Measurements from ENCODE around the gene MIA3. TPM values are rescaled to one million over a fixed set of nuclear protein-coding genes. Genes with fewer than 3 reads are reported as not detected.

Gene MIA3
- total and polyA plus RNA-seq, 2 donors from 2014 or later, result 19.1 to 51.5 TPM

DNA sequence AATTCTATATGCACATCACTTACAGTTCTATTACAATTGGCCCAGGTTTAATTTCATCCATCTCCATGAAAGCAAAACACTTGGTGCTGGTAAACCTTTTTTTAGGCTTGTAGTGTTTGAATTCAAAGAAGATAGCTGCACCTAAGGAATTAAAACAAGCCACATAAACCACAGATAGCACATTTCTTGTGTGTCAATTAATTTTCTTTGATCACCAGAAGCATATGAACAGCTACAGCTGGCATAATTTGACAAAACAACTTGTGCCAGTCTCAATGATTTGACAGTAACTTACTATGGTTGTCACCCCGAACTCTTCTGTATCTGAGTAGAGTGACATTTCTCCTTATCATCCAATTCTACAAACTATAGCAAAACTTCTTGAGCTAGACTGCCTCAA is 52.2 kb downstream of the MIA3 start:
- no peaks in the 10 kb centered on the region for H3K4me1 ChIP-seq (ENCODE audit: control insufficient read depth in 2 of 3, insufficient read depth in 2 of 3, low read depth in 1 of 3, low read length in 3 of 3)
- FAIRE-seq (no peak), DNase-seq (no peak)
- H3K36me3 ChIP-seq (ENCODE audit: control insufficient read depth in 2 of 3, insufficient read depth in 3 of 3, low read length in 3 of 3), result peaks cover 2 to 23% (median 14%) of the 10 kb centered on the region in 3 donors
- intact Hi-C loops (cut with DNase I), result no loop called here
- H3K9ac ChIP-seq (ENCODE audit: low read length in 3 of 3), result no peak overlapping the region
- no peaks in the 10 kb centered on the region for H3K9me3 ChIP-seq (ENCODE audit: control insufficient read depth in 2 of 3, insufficient read depth in 1 of 3, low read length in 3 of 3)
- no peak overlapping the region for H3K27ac ChIP-seq (ENCODE audit: low read depth in 2 of 2, low read length in 2 of 2)
- no peaks in the 10 kb centered on the region for H3K27me3 ChIP-seq (ENCODE audit: control insufficient read depth, insufficient read depth, low read length)
- no peak overlapping the region for H3K4me3 ChIP-seq (ENCODE audit: low read length in 3 of 3)
- TF ChIP-seq, protein P1, sequence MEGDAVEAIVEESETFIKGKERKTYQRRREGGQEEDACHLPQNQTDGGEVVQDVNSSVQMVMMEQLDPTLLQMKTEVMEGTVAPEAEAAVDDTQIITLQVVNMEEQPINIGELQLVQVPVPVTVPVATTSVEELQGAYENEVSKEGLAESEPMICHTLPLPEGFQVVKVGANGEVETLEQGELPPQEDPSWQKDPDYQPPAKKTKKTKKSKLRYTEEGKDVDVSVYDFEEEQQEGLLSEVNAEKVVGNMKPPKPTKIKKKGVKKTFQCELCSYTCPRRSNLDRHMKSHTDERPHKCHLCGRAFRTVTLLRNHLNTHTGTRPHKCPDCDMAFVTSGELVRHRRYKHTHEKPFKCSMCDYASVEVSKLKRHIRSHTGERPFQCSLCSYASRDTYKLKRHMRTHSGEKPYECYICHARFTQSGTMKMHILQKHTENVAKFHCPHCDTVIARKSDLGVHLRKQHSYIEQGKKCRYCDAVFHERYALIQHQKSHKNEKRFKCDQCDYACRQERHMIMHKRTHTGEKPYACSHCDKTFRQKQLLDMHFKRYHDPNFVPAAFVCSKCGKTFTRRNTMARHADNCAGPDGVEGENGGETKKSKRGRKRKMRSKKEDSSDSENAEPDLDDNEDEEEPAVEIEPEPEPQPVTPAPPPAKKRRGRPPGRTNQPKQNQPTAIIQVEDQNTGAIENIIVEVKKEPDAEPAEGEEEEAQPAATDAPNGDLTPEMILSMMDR (IDR thresholded peaks at IDR 0.05; ENCODE audit: borderline replicate concordance, extremely low read depth, insufficient read depth), result no peak

DNA sequence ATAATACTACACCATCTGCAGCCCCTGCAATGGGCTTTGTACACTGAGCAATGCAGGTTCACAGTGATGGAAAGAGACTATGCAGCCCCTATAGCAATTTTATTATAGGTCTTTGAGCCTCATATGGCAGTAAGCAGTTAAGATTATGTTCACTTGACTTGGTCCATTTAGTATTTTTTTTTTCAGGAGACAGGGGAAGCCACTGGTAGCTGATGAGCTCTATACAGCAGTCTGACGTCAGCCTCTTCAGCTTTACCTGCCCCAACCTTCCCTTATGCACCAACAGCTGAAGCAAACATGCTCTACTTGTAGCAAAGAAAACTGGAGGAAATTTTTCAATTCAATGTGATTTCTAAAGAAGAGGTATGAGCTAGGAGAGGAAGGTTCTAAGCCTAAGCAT is 62.2 kb downstream of the MIA3 start:
- FAIRE-seq (no peak), DNase-seq (no peak)
- Histone ChIP-seq H3K27me3 (ENCODE audit: control insufficient read depth, insufficient read depth, low read length) (no peaks in the 10 kb centered on the region), H3K27ac (ENCODE audit: low read depth in 2 of 2, low read length in 2 of 2) (no peak overlapping the region), H3K4me3 (ENCODE audit: low read length in 3 of 3) (no peak overlapping the region), H3K9ac (ENCODE audit: low read length in 3 of 3) (no peak overlapping the region), H3K9me3 (ENCODE audit: control insufficient read depth in 2 of 3, insufficient read depth in 1 of 3, low read length in 3 of 3) (no peaks in the 10 kb centered on the region), H3K4me1 (ENCODE audit: control insufficient read depth in 2 of 3, insufficient read depth in 2 of 3, low read depth in 1 of 3, low read length in 3 of 3) (no peaks in the 10 kb centered on the region), H3K36me3 (ENCODE audit: control insufficient read depth in 2 of 3, insufficient read depth in 3 of 3, low read length in 3 of 3) (peaks cover 0 to 10% (median 4%) of the 10 kb centered on the region in 3 donors)
- intact Hi-C loops (cut with DNase I), result no loop called here
- TF ChIP-seq, protein P1 (IDR thresholded peaks at IDR 0.05; ENCODE audit: borderline replicate concordance, extremely low read depth, insufficient read depth), result no peak

DNA sequence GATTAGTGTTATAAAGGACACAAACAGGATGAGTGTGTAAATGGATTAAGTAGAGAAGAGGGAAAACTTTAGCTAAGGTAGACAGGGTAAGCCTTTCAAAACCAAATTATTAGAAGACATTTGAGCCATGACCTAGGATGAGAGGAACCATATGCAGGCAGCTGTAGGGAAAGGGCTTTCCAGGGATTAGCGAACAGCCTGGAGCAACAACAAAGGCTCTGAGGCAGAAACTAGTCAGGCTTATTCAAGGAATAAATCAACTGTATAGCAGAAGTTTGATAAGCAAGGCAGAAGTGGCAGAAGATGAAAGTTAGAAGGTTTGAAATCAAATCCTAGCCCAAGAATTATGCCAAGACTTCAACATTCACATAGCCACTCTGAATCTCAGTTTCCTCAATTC is 73.1 kb downstream of the MIA3 start:
- TF ChIP-seq, protein P1 (IDR thresholded peaks at IDR 0.05; ENCODE audit: borderline replicate concordance, extremely low read depth, insufficient read depth), result no peak

DNA sequence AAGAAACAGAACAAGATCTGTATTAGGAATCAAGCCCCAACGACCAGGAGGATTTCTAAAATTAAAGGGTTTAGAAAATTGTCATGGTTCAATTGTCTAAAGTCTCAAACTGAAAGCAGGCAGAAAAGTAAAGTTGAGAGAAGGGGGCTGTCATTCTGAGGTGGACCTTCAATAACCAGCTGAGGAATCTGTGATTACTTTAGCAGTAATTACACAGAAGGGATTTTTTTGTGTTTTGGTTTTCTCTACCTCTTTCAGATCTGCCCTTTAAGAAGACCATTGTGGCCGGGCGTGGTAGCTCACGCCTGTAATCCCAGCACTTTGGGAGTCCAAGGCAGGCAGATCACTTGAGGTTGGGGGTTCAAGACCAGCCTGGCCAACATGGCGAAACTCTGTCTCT is 77.0 kb downstream of the MIA3 start:
- Histone ChIP-seq H3K4me3 (ENCODE audit: low read length in 3 of 3) (no peak overlapping the region), H3K9me3 (ENCODE audit: control insufficient read depth in 2 of 3, insufficient read depth in 1 of 3, low read length in 3 of 3) (no peaks in the 10 kb centered on the region), H3K9ac (ENCODE audit: low read length in 3 of 3) (no peak overlapping the region), H3K27ac (ENCODE audit: low read depth in 2 of 2, low read length in 2 of 2) (no peak overlapping the region), H3K4me1 (ENCODE audit: control insufficient read depth in 2 of 3, insufficient read depth in 2 of 3, low read depth in 1 of 3, low read length in 3 of 3) (no peaks in the 10 kb centered on the region), H3K36me3 (ENCODE audit: control insufficient read depth in 2 of 3, insufficient read depth in 3 of 3, low read length in 3 of 3) (peaks cover 0 to 4% (median 0%) of the 10 kb centered on the region in 3 donors), H3K27me3 (ENCODE audit: control insufficient read depth, insufficient read depth, low read length) (no peaks in the 10 kb centered on the region)
- DNase-seq (no peak), FAIRE-seq (no peak)
- intact Hi-C loops (cut with DNase I), result no loop called here
- TF ChIP-seq, protein P1 (IDR thresholded peaks at IDR 0.05; ENCODE audit: borderline replicate concordance, extremely low read depth, insufficient read depth), result no peak

More for the DNA sequence above, 73.1 kb downstream of the MIA3 start:
- DNase-seq (no peak), FAIRE-seq (no peak)
- no peak overlapping the region for H3K9ac ChIP-seq (ENCODE audit: low read length in 3 of 3)
- H3K9me3 ChIP-seq (ENCODE audit: control insufficient read depth in 2 of 3, insufficient read depth in 1 of 3, low read length in 3 of 3), result no peaks in the 10 kb centered on the region
- intact Hi-C loops (cut with DNase I), result no loop called here
- no peaks in the 10 kb centered on the region for H3K4me1 ChIP-seq (ENCODE audit: control insufficient read depth in 2 of 3, insufficient read depth in 2 of 3, low read depth in 1 of 3, low read length in 3 of 3)
- H3K36me3 ChIP-seq (ENCODE audit: control insufficient read depth in 2 of 3, insufficient read depth in 3 of 3, low read length in 3 of 3), result peaks cover 5 to 12% (median 5%) of the 10 kb centered on the region in 3 donors
- no peaks in the 10 kb centered on the region for H3K27me3 ChIP-seq (ENCODE audit: control insufficient read depth, insufficient read depth, low read length)
- H3K4me3 ChIP-seq (ENCODE audit: low read length in 3 of 3), result no peak overlapping the region
- H3K27ac ChIP-seq (ENCODE audit: low read depth in 2 of 2, low read length in 2 of 2), result no peak overlapping the region

Data from kidney (tissue), 14 donors.